ENCODE results near the gene CDC42EP1.

GRCh38 chr22:37616201-37617083, 56.2 kb downstream of the CDC42EP1 start:
- TF ChIP-seq, protein P1, sequence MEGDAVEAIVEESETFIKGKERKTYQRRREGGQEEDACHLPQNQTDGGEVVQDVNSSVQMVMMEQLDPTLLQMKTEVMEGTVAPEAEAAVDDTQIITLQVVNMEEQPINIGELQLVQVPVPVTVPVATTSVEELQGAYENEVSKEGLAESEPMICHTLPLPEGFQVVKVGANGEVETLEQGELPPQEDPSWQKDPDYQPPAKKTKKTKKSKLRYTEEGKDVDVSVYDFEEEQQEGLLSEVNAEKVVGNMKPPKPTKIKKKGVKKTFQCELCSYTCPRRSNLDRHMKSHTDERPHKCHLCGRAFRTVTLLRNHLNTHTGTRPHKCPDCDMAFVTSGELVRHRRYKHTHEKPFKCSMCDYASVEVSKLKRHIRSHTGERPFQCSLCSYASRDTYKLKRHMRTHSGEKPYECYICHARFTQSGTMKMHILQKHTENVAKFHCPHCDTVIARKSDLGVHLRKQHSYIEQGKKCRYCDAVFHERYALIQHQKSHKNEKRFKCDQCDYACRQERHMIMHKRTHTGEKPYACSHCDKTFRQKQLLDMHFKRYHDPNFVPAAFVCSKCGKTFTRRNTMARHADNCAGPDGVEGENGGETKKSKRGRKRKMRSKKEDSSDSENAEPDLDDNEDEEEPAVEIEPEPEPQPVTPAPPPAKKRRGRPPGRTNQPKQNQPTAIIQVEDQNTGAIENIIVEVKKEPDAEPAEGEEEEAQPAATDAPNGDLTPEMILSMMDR (IDR thresholded peaks at IDR 0.05) = no peak
- TF ChIP-seq EP300 (IDR thresholded peaks at IDR 0.05) = no peak
- no peak for TF ChIP-seq POLR2A (IDR thresholded peaks at IDR 0.05)
